ENCODE results near the gene HLA-E.

DNA sequence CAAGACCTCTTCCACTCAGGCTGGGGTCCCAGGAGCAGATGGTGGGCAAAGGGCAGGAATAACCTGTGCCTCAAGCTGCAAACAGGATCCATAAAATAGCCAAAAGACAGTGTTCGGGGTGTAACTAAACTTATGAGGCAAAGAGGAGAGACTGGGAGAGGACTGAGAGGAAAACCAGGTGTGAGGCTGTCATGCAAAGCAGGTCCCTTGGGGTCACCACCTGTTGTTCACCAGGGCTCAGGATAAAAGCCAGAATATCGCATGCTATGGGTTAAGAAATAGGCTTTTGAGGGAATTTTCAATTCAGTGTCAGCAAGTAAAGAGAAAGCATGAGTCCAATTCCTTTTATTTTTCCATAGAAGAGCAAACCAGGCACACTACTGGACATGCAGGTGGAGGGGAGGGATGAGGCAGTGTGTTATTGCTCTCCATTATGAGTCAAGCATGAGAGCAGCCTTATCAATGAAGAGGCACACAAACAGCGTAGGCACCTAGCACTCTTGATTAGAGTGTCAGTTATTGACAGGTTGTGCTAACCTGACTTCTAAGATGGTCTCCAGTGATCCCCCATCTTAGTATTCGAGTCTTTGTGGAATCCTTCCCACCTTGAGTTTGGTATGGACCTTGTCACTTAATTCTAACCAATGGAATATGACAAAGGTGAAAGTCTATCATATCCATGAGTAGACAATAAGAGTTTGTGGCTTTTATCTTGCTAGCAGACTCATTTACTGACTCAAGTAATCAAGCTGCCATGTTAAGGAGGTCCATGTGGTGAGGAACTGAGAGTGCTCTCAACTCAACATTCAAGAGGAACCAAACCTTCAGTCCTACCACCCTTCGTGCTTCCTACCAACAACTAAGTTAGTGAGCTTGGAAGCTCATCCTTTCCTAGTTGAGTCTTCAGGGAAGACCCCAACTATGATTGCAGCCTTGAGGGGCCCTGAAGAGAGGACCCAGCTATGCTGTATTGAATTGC, 18.8 kb downstream of the HLA-E start:
- no peak for TF ChIP-seq POLR2A (IDR thresholded peaks at IDR 0.05)
- TF ChIP-seq, protein P1, sequence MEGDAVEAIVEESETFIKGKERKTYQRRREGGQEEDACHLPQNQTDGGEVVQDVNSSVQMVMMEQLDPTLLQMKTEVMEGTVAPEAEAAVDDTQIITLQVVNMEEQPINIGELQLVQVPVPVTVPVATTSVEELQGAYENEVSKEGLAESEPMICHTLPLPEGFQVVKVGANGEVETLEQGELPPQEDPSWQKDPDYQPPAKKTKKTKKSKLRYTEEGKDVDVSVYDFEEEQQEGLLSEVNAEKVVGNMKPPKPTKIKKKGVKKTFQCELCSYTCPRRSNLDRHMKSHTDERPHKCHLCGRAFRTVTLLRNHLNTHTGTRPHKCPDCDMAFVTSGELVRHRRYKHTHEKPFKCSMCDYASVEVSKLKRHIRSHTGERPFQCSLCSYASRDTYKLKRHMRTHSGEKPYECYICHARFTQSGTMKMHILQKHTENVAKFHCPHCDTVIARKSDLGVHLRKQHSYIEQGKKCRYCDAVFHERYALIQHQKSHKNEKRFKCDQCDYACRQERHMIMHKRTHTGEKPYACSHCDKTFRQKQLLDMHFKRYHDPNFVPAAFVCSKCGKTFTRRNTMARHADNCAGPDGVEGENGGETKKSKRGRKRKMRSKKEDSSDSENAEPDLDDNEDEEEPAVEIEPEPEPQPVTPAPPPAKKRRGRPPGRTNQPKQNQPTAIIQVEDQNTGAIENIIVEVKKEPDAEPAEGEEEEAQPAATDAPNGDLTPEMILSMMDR (IDR thresholded peaks at IDR 0.05) = no peak
